ENCODE results near the gene GLCE.

The GLCE gene

DNA sequence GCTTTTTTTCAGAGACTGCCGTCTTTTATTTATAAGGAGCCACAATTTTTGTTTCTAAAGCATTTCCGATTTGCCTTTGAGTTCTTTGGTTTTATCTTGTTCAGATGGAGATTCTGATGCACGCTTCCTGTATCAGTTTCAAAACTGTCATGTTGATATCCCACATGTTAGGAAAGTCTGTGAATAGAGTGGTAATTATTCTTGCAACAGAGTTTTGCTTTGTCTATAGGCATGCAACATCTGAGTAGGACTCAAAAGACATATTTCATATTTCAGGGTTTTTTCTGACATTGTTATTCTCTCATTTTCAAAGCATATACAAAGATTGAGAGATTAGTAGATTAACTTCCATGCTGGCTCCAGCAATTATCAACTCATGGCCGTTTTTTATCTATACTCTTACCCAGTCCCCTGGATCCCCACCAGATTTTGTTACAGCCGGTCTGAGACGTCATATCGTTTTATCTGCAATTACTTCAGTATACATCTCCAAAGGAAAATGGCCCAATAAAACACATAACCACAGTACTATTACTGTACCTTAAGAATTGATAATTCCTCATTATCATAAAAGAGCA is 160.6 kb downstream of the GLCE start:
- no peak for DNase-seq (ENCODE audit: low spot score)

All from globus pallidus (tissue), 1 donor.